ENCODE measurements around the gene WWC1. TPM values are rescaled to one million over a fixed set of nuclear protein-coding genes. Genes with fewer than 3 reads are reported as not detected.

WWC1 gene
- total and polyA plus RNA-seq, 9 of the 15 experiments (the other 6 are each of a cell fraction or from before 2014, with no cell fraction given) = under 0.01 to 0.54 (median 0.42) TPM; not detected in 6

GRCh38 chr5:168360521-168361285, 69.3 kb downstream of the WWC1 start:
- DNase-seq (ENCODE audit: extremely low read depth in 1 of 4, low spot score in 3 of 4) (no peak), ATAC-seq (no peak), FAIRE-seq (no peak)
- TF ChIP-seq SMC3 (conservative IDR thresholded peaks at IDR 0.05; ENCODE audit: insufficient read depth, low read depth, low read length) = no peak
- no peak for TF ChIP-seq ZBTB8A (IDR thresholded peaks at IDR 0.05; ENCODE audit: partially characterized antibody)
- TF ChIP-seq, protein P1, sequence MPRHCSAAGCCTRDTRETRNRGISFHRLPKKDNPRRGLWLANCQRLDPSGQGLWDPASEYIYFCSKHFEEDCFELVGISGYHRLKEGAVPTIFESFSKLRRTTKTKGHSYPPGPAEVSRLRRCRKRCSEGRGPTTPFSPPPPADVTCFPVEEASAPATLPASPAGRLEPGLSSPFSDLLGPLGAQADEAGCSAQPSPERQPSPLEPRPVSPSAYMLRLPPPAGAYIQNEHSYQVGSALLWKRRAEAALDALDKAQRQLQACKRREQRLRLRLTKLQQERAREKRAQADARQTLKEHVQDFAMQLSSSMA (CRISPR knock-in tag; IDR thresholded peaks at IDR 0.05) = no peak
- no peak for TF ChIP-seq HNRNPK (IDR thresholded peaks at IDR 0.05; ENCODE audit: low read depth, low read length, poor library complexity, severe bottlenecking)
- no peak for TF ChIP-seq ZNF584 (CRISPR knock-in tag; IDR thresholded peaks at IDR 0.05; ENCODE audit: low read depth)
- no peak for TF ChIP-seq SLC30A9 (CRISPR knock-in tag; IDR thresholded peaks at IDR 0.05)
- no peak for TF ChIP-seq ZNF217 (CRISPR knock-in tag; IDR thresholded peaks at IDR 0.05)
- TF ChIP-seq TAF7 (tag; IDR thresholded peaks at IDR 0.05) = no peak
- no peak for TF ChIP-seq ADNP (tag; IDR thresholded peaks at IDR 0.05)
- TF ChIP-seq, protein P2, sequence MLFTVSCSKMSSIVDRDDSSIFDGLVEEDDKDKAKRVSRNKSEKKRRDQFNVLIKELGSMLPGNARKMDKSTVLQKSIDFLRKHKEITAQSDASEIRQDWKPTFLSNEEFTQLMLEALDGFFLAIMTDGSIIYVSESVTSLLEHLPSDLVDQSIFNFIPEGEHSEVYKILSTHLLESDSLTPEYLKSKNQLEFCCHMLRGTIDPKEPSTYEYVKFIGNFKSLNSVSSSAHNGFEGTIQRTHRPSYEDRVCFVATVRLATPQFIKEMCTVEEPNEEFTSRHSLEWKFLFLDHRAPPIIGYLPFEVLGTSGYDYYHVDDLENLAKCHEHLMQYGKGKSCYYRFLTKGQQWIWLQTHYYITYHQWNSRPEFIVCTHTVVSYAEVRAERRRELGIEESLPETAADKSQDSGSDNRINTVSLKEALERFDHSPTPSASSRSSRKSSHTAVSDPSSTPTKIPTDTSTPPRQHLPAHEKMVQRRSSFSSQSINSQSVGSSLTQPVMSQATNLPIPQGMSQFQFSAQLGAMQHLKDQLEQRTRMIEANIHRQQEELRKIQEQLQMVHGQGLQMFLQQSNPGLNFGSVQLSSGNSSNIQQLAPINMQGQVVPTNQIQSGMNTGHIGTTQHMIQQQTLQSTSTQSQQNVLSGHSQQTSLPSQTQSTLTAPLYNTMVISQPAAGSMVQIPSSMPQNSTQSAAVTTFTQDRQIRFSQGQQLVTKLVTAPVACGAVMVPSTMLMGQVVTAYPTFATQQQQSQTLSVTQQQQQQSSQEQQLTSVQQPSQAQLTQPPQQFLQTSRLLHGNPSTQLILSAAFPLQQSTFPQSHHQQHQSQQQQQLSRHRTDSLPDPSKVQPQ (CRISPR knock-in tag; IDR thresholded peaks at IDR 0.05; ENCODE audit: borderline replicate concordance) = no peak
- TF ChIP-seq GABPB1 (CRISPR knock-in tag; IDR thresholded peaks at IDR 0.05) = no peak
- TF ChIP-seq, protein P3, sequence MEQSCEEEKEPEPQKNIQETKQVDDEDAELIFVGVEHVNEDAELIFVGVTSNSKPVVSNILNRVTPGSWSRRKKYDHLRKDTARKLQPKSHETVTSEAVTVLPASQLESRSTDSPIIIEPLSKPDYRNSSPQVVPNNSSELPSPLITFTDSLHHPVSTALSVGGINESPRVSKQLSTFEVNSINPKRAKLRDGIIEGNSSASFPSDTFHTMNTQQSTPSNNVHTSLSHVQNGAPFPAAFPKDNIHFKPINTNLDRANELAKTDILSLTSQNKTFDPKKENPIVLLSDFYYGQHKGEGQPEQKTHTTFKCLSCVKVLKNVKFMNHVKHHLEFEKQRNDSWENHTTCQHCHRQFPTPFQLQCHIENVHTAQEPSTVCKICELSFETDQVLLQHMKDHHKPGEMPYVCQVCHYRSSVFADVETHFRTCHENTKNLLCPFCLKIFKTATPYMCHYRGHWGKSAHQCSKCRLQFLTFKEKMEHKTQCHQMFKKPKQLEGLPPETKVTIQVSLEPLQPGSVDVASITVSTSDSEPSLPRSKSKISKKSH (CRISPR knock-in tag; IDR thresholded peaks at IDR 0.05) = no peak
- intact Hi-C loops (cut with micrococcal nuclease) (no loop called here), in situ Hi-C loops (cut with MboI) (no loop called here)
- Histone ChIP-seq H3K4me1 (replicated peaks in 1 of 2; ENCODE audit: control insufficient read depth in 2 of 2, insufficient read depth in 2 of 2, low read length in 2 of 2) (no peaks in the 10 kb centered on the region), H3K27ac (ENCODE audit: extremely low read depth, low read depth, low read length) (no peak overlapping the region), H3K9me3 (replicated peaks; ENCODE audit: control insufficient read depth, insufficient read depth, low read depth, low read length) (no peaks in the 10 kb centered on the region), H3K79me2 (ENCODE audit: control insufficient read depth, insufficient read depth, low read length) (no peaks in the 10 kb centered on the region), H3K27me3 (ENCODE audit: control insufficient read depth in 2 of 2, insufficient read depth in 2 of 2, low read length in 2 of 2) (peaks cover 2 to 35% of the 10 kb centered on the region in 2 experiments; a peak in 4 of 5 replicates), H3K36me3 (ENCODE audit: control insufficient read depth, insufficient read depth, low read length) (no peaks in the 10 kb centered on the region), H3K4me3 (no peak overlapping the region), H3K9ac (ENCODE audit: insufficient read depth in 1 of 2, low read depth in 2 of 2, low read length in 2 of 2) (no peak overlapping the region), H2AFZ (ENCODE audit: low read depth, low read length) (no peak overlapping the region), H4K20me1 (replicated peaks; ENCODE audit: control insufficient read depth, insufficient read depth, low read length) (no peaks in the 10 kb centered on the region), H3K9me1 (ENCODE audit: control insufficient read depth, insufficient read depth, low read length) (no peaks in the 10 kb centered on the region), H3K4me2 (ENCODE audit: insufficient read depth, low read length) (no peak overlapping the region)
- ChIA-PET CTCF (ENCODE audit: low intra/inter-chr PET ratio) (no interaction called here), POLR2A (no interaction called here)
- WGBS (ENCODE audit: insufficient coverage, low coverage, missing lambda C conversion rate) = 0% methylated on average over 3 of the region's 3 CpGs
- no TSS peak for BruUV-seq (replicated peaks)

All from K562 (cell line).